NCI-H345 (cell line): ENCODE measurements around the gene NBEAL2.
"Not testable (repeated sequence)": the region's sequence is repeated elsewhere in the genome, so short reads cannot be mapped to it uniquely, and the experiment has no call there.

ENCODE experiments used
- DNase-seq: peaks from one replicate; lab custom pipeline; 2025; lab: John Stamatoyannopoulos, UW

Gene NBEAL2

GRCh38 chr3:47012342-47013230 is 33.1 kb downstream of the NBEAL2 start:
- no peak for DNase-seq

- no peak for DNase-seq
Measured at GRCh38 chr3:47013231-47013630, 33.8 kb downstream of the NBEAL2 start.

- DNase-seq, result no peak
Measured at GRCh38 chr3:47014036-47014435, 34.6 kb downstream of the NBEAL2 start.

GRCh38 chr3:47015151-47015550 is 35.7 kb downstream of the NBEAL2 start:
- no peak for DNase-seq

GRCh38 chr3:47016086-47016933 is 36.8 kb downstream of the NBEAL2 start:
- DNase-seq, result no peak

GRCh38 chr3:47016934-47017435 is 37.5 kb downstream of the NBEAL2 start:
- no peak for DNase-seq

- DNase-seq, result no peak
Measured at GRCh38 chr3:47017504-47018268, 38.2 kb downstream of the NBEAL2 start.

- no peak for DNase-seq
Measured at GRCh38 chr3:47018269-47018611, 38.8 kb downstream of the NBEAL2 start.

GRCh38 chr3:47019201-47019600 is 39.7 kb downstream of the NBEAL2 start:
- DNase-seq, result no peak

- no peak for DNase-seq
Measured at GRCh38 chr3:47020311-47020710, 40.8 kb downstream of the NBEAL2 start.

GRCh38 chr3:47022641-47023071 is 43.2 kb downstream of the NBEAL2 start:
- no peak for DNase-seq

- DNase-seq, result no peak
Measured at GRCh38 chr3:47024932-47025331, 45.5 kb downstream of the NBEAL2 start.

GRCh38 chr3:47026432-47026831 is 47.0 kb downstream of the NBEAL2 start:
- not testable (repeated sequence) for DNase-seq

GRCh38 chr3:47028146-47028545 is 48.7 kb downstream of the NBEAL2 start:
- no peak for DNase-seq

GRCh38 chr3:47028667-47029066 is 49.2 kb downstream of the NBEAL2 start:
- no peak for DNase-seq

- not testable (repeated sequence) for DNase-seq
Measured at GRCh38 chr3:47031041-47031440, 51.6 kb downstream of the NBEAL2 start.

- DNase-seq, result no peak
Measured at GRCh38 chr3:47034868-47035489, 55.5 kb downstream of the NBEAL2 start.

- DNase-seq, result no peak
Measured at GRCh38 chr3:47035645-47036044, 56.2 kb downstream of the NBEAL2 start.

- DNase-seq, result no peak
Measured at GRCh38 chr3:47036145-47036544, 56.7 kb downstream of the NBEAL2 start.

GRCh38 chr3:47037302-47037701 is 57.8 kb downstream of the NBEAL2 start:
- not testable (repeated sequence) for DNase-seq

GRCh38 chr3:47041114-47041513 is 61.6 kb downstream of the NBEAL2 start:
- no peak for DNase-seq
